GM06990 (cell line): ENCODE data around the gene ZNF576.
A peak's percentile ranks its signal among the peaks of the same experiment; 100 is the strongest.

Source experiments
- DNase-seq: peaks from one replicate; pipeline ENCODE4 v3.0.0-alpha.2; 2011; ENCODE audit not compliant: insufficient read length; ENCODE audit errors: extremely low read depth
- H3K27me3 ChIP-seq: replicated peaks from 2 replicates; pipeline ENCODE4 v1.6.0; 2011; ENCODE audit warnings: low read length; ENCODE audit not compliant: control insufficient read depth, insufficient read depth
- H3K36me3 ChIP-seq: 2 replicates; pipeline ENCODE4 v1.5.1; 2011; ENCODE audit warnings: low read length; ENCODE audit not compliant: control insufficient read depth, insufficient read depth
- H3K4me3 ChIP-seq: replicated peaks from 2 replicates; pipeline ENCODE4 v1.5.1; 2011; ENCODE audit warnings: low read depth, mild to moderate bottlenecking, control low read depth, low read length
- TF ChIP-seq, protein P1 (sequence below): IDR thresholded peaks from 2 replicates; pipeline ENCODE4 v1.5.1; 2011; ENCODE audit warnings: low read length, control low read depth, mild to moderate bottlenecking, inconsistent platforms; ENCODE audit not compliant: insufficient read depth, poor library complexity, severe bottlenecking

The ZNF576 gene

GRCh38 chr19:43589277-43589676 lies 7.1 kb upstream of the ZNF576 start:
- TF ChIP-seq, protein P1, sequence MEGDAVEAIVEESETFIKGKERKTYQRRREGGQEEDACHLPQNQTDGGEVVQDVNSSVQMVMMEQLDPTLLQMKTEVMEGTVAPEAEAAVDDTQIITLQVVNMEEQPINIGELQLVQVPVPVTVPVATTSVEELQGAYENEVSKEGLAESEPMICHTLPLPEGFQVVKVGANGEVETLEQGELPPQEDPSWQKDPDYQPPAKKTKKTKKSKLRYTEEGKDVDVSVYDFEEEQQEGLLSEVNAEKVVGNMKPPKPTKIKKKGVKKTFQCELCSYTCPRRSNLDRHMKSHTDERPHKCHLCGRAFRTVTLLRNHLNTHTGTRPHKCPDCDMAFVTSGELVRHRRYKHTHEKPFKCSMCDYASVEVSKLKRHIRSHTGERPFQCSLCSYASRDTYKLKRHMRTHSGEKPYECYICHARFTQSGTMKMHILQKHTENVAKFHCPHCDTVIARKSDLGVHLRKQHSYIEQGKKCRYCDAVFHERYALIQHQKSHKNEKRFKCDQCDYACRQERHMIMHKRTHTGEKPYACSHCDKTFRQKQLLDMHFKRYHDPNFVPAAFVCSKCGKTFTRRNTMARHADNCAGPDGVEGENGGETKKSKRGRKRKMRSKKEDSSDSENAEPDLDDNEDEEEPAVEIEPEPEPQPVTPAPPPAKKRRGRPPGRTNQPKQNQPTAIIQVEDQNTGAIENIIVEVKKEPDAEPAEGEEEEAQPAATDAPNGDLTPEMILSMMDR, result no peak
- H3K27me3 ChIP-seq, result no peaks in the 10 kb centered on the region
- peaks cover 15% of the 10 kb centered on the region for H3K36me3 ChIP-seq

GRCh38 chr19:43589678-43590077 lies 6.7 kb upstream of the ZNF576 start:
- H3K27me3 ChIP-seq, result no peaks in the 10 kb centered on the region
- TF ChIP-seq, protein P1, result no peak
- H3K36me3 ChIP-seq, result peaks cover 15% of the 10 kb centered on the region
- no peak overlapping the region for H3K4me3 ChIP-seq
- DNase-seq, result no peak

More at GRCh38 chr19:43589277-43589676, 7.1 kb upstream of the ZNF576 start:
- H3K4me3 ChIP-seq, result no peak overlapping the region
- DNase-seq, result no peak

DNA sequence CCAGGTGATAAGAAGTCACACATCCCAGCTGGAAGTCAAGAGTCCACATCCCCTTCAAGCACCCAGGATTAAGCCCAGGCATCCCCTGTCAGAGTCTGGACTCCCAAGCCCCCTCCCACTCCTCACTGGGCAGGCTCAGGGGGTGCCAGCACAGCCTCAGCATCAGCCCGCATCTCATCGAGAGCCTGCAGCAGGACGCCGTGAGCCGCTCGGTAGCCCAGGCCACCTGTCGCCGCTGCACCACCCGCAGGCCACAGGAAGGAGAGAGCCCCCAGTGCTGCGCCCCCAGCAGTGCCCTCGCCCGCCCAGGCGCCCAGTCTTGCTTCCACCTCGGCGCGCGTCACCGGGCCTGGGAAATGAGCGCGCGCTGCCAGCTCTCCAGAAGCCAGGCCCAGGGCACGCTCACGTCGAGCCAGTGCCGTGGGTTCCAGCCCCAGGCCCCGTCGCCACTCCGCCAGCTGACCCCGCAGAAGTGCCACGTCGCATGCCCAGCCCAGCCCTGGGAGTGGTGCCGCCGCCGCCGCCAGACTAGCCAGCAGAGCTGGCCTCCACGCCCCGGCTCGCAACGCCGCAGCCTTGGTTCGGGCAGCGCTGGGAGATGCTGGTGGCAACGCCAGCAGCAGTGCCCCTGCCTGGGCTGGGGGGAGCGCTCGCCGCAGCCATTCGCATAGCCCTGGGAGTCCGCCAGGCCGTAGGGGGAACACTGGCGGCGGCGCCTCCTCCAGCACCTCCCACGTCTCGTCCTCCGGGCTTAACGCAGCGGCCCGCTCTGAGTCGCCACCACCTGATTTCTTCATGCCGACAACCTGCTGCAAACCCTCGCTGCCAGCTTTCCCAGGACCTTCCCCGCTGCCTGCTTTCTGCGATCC lies 4.3 kb upstream of the ZNF576 start:
- Histone ChIP-seq H3K4me3 (no peak overlapping the region), H3K27me3 (no peaks in the 10 kb centered on the region), H3K36me3 (peaks cover 12% of the 10 kb centered on the region)
- TF ChIP-seq, protein P1, result no peak
- DNase-seq, result no peak

GRCh38 chr19:43592800-43593350 lies 3.5 kb upstream of the ZNF576 start:
- no peaks in the 10 kb centered on the region for H3K27me3 ChIP-seq
- no peak overlapping the region for H3K4me3 ChIP-seq
- DNase-seq, result no peak
- peaks cover 12% of the 10 kb centered on the region for H3K36me3 ChIP-seq
- TF ChIP-seq, protein P1, result no peak

GRCh38 chr19:43594081-43594697 lies 2.2 kb upstream of the ZNF576 start:
- Histone ChIP-seq H3K27me3 (no peaks in the 10 kb centered on the region), H3K4me3 (peak overlapping the region; percentile 93), H3K36me3 (peaks cover 19% of the 10 kb centered on the region)
- DNase-seq, result no peak
- TF ChIP-seq, protein P1, result no peak
